HTERT RPE-1 (cell line): Measurements from ENCODE around the gene POTEM.
"Not testable (repeated sequence)": the region's sequence is repeated elsewhere in the genome, so short reads cannot be mapped to it uniquely, and the experiment has no call there.

ENCODE experiments used
- in situ Hi-C: fragments of 300-500 bp; cut with MboI; formaldehyde crosslinking; loops from 4 replicates; pipeline ENCODE4 v1.14.3; 2020; ENCODE audit warnings: low sequenced_read_pairs

Gene POTEM

GRCh38 chr14:19036811-19037382 lies 69.7 kb downstream of the POTEM start:
- in situ Hi-C loops: not testable (repeated sequence)

- in situ Hi-C loops: not testable (repeated sequence)
Measured at GRCh38 chr14:19038060-19038664, 70.9 kb downstream of the POTEM start.

- in situ Hi-C loops: not testable (repeated sequence)
Measured at GRCh38 chr14:19038785-19039184, 71.6 kb downstream of the POTEM start.

- in situ Hi-C loops: not testable (repeated sequence)
Measured at GRCh38 chr14:19043384-19043783, 76.2 kb downstream of the POTEM start.
